Fibroblast of skin of left quadriceps (primary cell): ENCODE measurements around the gene NIBAN1.

Experiments used
- DNase-seq, 2 experiments: peaks; one replicate each; pipeline ENCODE4 v3.0.0-alpha.2; 2013; ENCODE audit warnings: low read depth in 2 of 2

Gene NIBAN1

GRCh38 chr1:184945029-184945428 lies 29.3 kb downstream of the NIBAN1 start:
- no peak for DNase-seq

- no peak for DNase-seq
These were observed 30.3 kb downstream of the NIBAN1 start for GRCh38 chr1:184943998-184944397.

- DNase-seq: no peak
These were observed 32.6 kb downstream of the NIBAN1 start for GRCh38 chr1:184941735-184942134.

- DNase-seq: no peak
These were observed 32.9 kb downstream of the NIBAN1 start for GRCh38 chr1:184941410-184941733.

GRCh38 chr1:184940694-184941409 lies 33.5 kb downstream of the NIBAN1 start:
- no peak for DNase-seq

- DNase-seq: peak; percentile 29 to 37
These were observed 34.1 kb downstream of the NIBAN1 start for GRCh38 chr1:184940226-184940625.

GRCh38 chr1:184937729-184938128 lies 36.6 kb downstream of the NIBAN1 start:
- DNase-seq: no peak

GRCh38 chr1:184935920-184936798 lies 38.1 kb downstream of the NIBAN1 start:
- DNase-seq: no peak

GRCh38 chr1:184933944-184934343 lies 40.4 kb downstream of the NIBAN1 start:
- DNase-seq: no peak

GRCh38 chr1:184932319-184932718 lies 42.0 kb downstream of the NIBAN1 start:
- no peak for DNase-seq

- no peak for DNase-seq
These were observed 42.7 kb downstream of the NIBAN1 start for GRCh38 chr1:184931566-184931965.

- no peak for DNase-seq
These were observed 43.7 kb downstream of the NIBAN1 start for GRCh38 chr1:184930645-184931044.

- no peak for DNase-seq
These were observed 44.1 kb downstream of the NIBAN1 start for GRCh38 chr1:184930232-184930631.

- no peak for DNase-seq
These were observed 44.6 kb downstream of the NIBAN1 start for GRCh38 chr1:184929711-184930202.

- no peak for DNase-seq
These were observed 45.9 kb downstream of the NIBAN1 start for GRCh38 chr1:184928394-184928793.
